B cell (primary cell): ENCODE measurements around the gene THSD4. TPM values are rescaled to one million over a fixed set of nuclear protein-coding genes. Genes with fewer than 3 reads are reported as not detected.

Experiments used
- ATAC-seq: fragments of 200-7000 bp; cut with Tn5 transposase; one replicate; pipeline ENCODE4 v1.10.0; 2021; ENCODE audit warnings: low read depth, mild to moderate bottlenecking, moderate number of reproducible peaks, moderate library complexity
- CTCF ChIA-PET: fragments of 350-600 bp; sonication (Branson Sonifier 250); formaldehyde crosslinking; loops from one replicate; lab custom pipeline; 2021; ENCODE audit warnings: antibody characterized with exemption, inconsistent platforms; lab: Charles Lee
- POLR2A ChIA-PET: fragments of 350-600 bp; sonication (Branson Sonifier 250); formaldehyde crosslinking; loops from one replicate; lab custom pipeline; 2021; ENCODE audit warnings: antibody characterized with exemption; lab: Charles Lee
- DNase-seq: peaks from one replicate; pipeline ENCODE4 v3.0.0; 2013
- H2AFZ ChIP-seq: 2 replicates; pipeline ENCODE4 v1.6.1; 2012; ENCODE audit warnings: mild to moderate bottlenecking, low read depth, low read length; ENCODE audit not compliant: insufficient read depth, poor library complexity, severe bottlenecking
- H3K27ac ChIP-seq, 2 donors: 1 replicate in 1 of 2; 2 replicates in 1 of 2; pipeline ENCODE4 v1.5.1; 2012 to 2013; ENCODE audit warnings: low read length in 2 of 2, mild to moderate bottlenecking in 2 of 2, moderate library complexity in 1 of 2
- H3K27me3 ChIP-seq, 4 experiments: fragments of 200-600 bp in 1 of 4; sonication (generic) in 1 of 4; replicated peaks in 1 of 4; 1 replicate in 2 of 4; 2 replicates in 2 of 4; pipeline versions ENCODE4 v1.6.1 to v1.7.0; 2013 to 2016; ENCODE audit warnings: low read length in 3 of 4, mild to moderate bottlenecking in 2 of 4, mixed read lengths in 1 of 4, moderate library complexity in 1 of 4; ENCODE audit not compliant: insufficient read depth in 4 of 4, control insufficient read depth in 3 of 4; ENCODE audit errors: control extremely low read depth in 1 of 4
- H3K36me3 ChIP-seq, 2 experiments: replicated peaks in 1 of 2; 1 replicate in 1 of 2; 2 replicates in 1 of 2; pipeline versions ENCODE4 v1.6.1 to v1.7.1; 2013; ENCODE audit warnings: low read length in 1 of 2; ENCODE audit not compliant: insufficient read depth in 2 of 2, control insufficient read depth in 1 of 2; ENCODE audit errors: control extremely low read depth in 1 of 2, extremely low read depth in 1 of 2
- H3K4me1 ChIP-seq, 2 donors: fragments of 200-600 bp in 1 of 2; sonication (generic) in 1 of 2; 1 replicate in 1 of 2; 2 replicates in 1 of 2; pipeline versions ENCODE4 v1.5.1 to v1.6.1; 2013 to 2017; ENCODE audit warnings: low read length in 2 of 2; ENCODE audit not compliant: control insufficient read depth in 2 of 2, insufficient read depth in 2 of 2
- H3K4me2 ChIP-seq: replicated peaks from 2 replicates; pipeline ENCODE3; 2012; ENCODE audit warnings: mild to moderate bottlenecking, low read depth, low read length; ENCODE audit not compliant: poor library complexity, severe bottlenecking
- H3K4me3 ChIP-seq, 5 experiments: fragments of 200-600 bp in 1 of 5; sonication (generic) in 1 of 5; 1 replicate in 3 of 5; 2 replicates in 2 of 5; pipeline versions ENCODE4 v1.5.1 to v1.7.0; 2011 to 2016; ENCODE audit warnings: low read length in 4 of 5, mild to moderate bottlenecking in 4 of 5, low read depth in 2 of 5, control low read depth in 1 of 5, moderate library complexity in 1 of 5; ENCODE audit not compliant: insufficient read depth in 1 of 5; ENCODE audit errors: control extremely low read depth in 1 of 5, extremely low read depth in 1 of 5
- H3K79me2 ChIP-seq: fragments of 200-600 bp; sonication (generic); one replicate; pipeline ENCODE4 v1.6.0; 2016; ENCODE audit warnings: low read length; ENCODE audit not compliant: control insufficient read depth, insufficient read depth
- H3K9ac ChIP-seq: fragments of 200-600 bp; sonication (generic); 2 replicates; pipeline ENCODE4 v1.6.1; 2017; ENCODE audit warnings: mild to moderate bottlenecking, low read length, moderate library complexity
- H3K9me3 ChIP-seq, 3 donors: one replicate each; pipeline versions ENCODE4 v1.6.1 to v1.7.1; 2013; ENCODE audit warnings: low read length in 2 of 3; ENCODE audit not compliant: control insufficient read depth in 2 of 3, insufficient read depth in 1 of 3; ENCODE audit errors: control extremely low read depth in 1 of 3
- H4K20me1 ChIP-seq: 2 replicates; pipeline ENCODE4 v1.6.0; 2012; ENCODE audit warnings: mild to moderate bottlenecking, low read length; ENCODE audit not compliant: insufficient read depth, control insufficient read depth, poor library complexity, severe bottlenecking
- H3K27ac Mint-ChIP-seq: one replicate; pipeline ENCODE4 v1.8.0; 2021; ENCODE audit warnings: mixed read lengths
- H3K27me3 Mint-ChIP-seq: one replicate; pipeline ENCODE4 v1.8.0; 2021; ENCODE audit warnings: mixed read lengths
- H3K4me1 Mint-ChIP-seq: one replicate; pipeline ENCODE4 v1.8.0; 2021; ENCODE audit warnings: mixed read lengths
- H3K4me3 Mint-ChIP-seq: one replicate; pipeline ENCODE4 v1.8.0; 2021; ENCODE audit warnings: mixed read lengths
- H3K9me3 Mint-ChIP-seq: one replicate; pipeline ENCODE4 v1.8.0; 2022; ENCODE audit warnings: mixed read lengths; ENCODE audit not compliant: insufficient read depth
- CTCF ChIP-seq: fragments of 200-600 bp; IDR thresholded peaks from one replicate; pipeline ENCODE4 v1.8.0; 2022; ENCODE audit warnings: antibody characterized with exemption, mild to moderate bottlenecking
- EZH2 ChIP-seq: IDR thresholded peaks from 2 replicates; pipeline ENCODE4 v1.6.1; 2012; ENCODE audit warnings: borderline replicate concordance, low read depth, mild to moderate bottlenecking, moderate library complexity, low read length; ENCODE audit not compliant: insufficient read depth, poor library complexity, severe bottlenecking
- WGBS: methylation state at CpG from one replicate; pipeline ENCODE4 v1.1.5; 2013; ENCODE audit warnings: missing lambda C conversion rate; ENCODE audit not compliant: insufficient coverage; 5-methylcytosine and 5-hydroxymethylcytosine counted together
- intact Hi-C: fragments of 100-400 bp; cut with micrococcal nuclease; formaldehyde crosslinking; loops from one replicate; pipeline ENCODE4 v1.10.0; 2022
- polyA plus RNA-seq: library from polyadenylated mRNA; depleted of rRNA; stranded (reverse); fragments of >200 nt; gene quantifications from 2 replicates; pipeline ENCODE4 v1.2.3, GENCODE V29; 2012
- total RNA-seq, 2 donors: library from RNA; stranded (reverse); fragments of 120-200 nt in 1 of 2; gene quantifications; 1 replicate in 1 of 2; 2 replicates in 1 of 2; pipeline versions ENCODE4 v1.2.3 to v1.2.4, GENCODE V29; 2013 to 2022

Gene THSD4
- total and polyA plus RNA-seq, 2 donors (not counting 1 experiment from before 2014, with no cell fraction given), result not detected

GRCh38 chr15:71549091-71549490 is 433.8 kb downstream of the THSD4 start:
- Histone ChIP-seq H3K9ac (no peak overlapping the region), H3K4me3 (no peak overlapping the region), H3K27me3 (no peaks in the 10 kb centered on the region), H4K20me1 (no peaks in the 10 kb centered on the region), H3K27ac (no peak overlapping the region), H3K79me2 (no peaks in the 10 kb centered on the region), H2AFZ (no peak overlapping the region), H3K4me1 (no peaks in the 10 kb centered on the region), H3K36me3 (no peaks in the 10 kb centered on the region), H3K9me3 (peaks cover 0 to 3% (median 1%) of the 10 kb centered on the region in 3 donors), H3K4me2 (no peak overlapping the region)
- peaks cover 2% of the 10 kb centered on the region for H3K9me3 Mint-ChIP-seq
- intact Hi-C loops, result no loop called here
- DNase-seq (no peak), ATAC-seq (no peak)
- ChIA-PET CTCF (no interaction called here), POLR2A (no interaction called here)
- TF ChIP-seq CTCF (no peak), EZH2 (no peak)
- H3K27ac Mint-ChIP-seq, result no peak overlapping the region
- WGBS, result no CpG with 5 or more reads among the region's 5 CpGs
- H3K27me3 Mint-ChIP-seq, result peaks cover 8% of the 10 kb centered on the region
- H3K4me3 Mint-ChIP-seq, result no peak overlapping the region
- no peaks in the 10 kb centered on the region for H3K4me1 Mint-ChIP-seq

- Histone ChIP-seq H3K27ac (no peak overlapping the region), H3K9me3 (peaks cover 0 to 3% (median 1%) of the 10 kb centered on the region in 3 donors), H3K79me2 (no peaks in the 10 kb centered on the region), H3K4me1 (no peaks in the 10 kb centered on the region), H3K9ac (no peak overlapping the region), H3K36me3 (no peaks in the 10 kb centered on the region), H2AFZ (no peak overlapping the region), H3K4me3 (no peak overlapping the region), H4K20me1 (no peaks in the 10 kb centered on the region), H3K27me3 (no peaks in the 10 kb centered on the region), H3K4me2 (no peak overlapping the region)
- peaks cover 2% of the 10 kb centered on the region for H3K9me3 Mint-ChIP-seq
- 82% methylated on average over 5 of the region's 5 CpGs for WGBS
- DNase-seq (no peak), ATAC-seq (no peak)
- TF ChIP-seq CTCF (no peak), EZH2 (no peak)
- ChIA-PET POLR2A (no interaction called here), CTCF (no interaction called here)
- H3K4me3 Mint-ChIP-seq, result no peak overlapping the region
- H3K27ac Mint-ChIP-seq, result no peak overlapping the region
- H3K4me1 Mint-ChIP-seq, result no peaks in the 10 kb centered on the region
- peaks cover 7% of the 10 kb centered on the region for H3K27me3 Mint-ChIP-seq
- intact Hi-C loops, result no loop called here
Observed at GRCh38 chr15:71549697-71550096, 434.4 kb downstream of the THSD4 start.
